Stimulated activated CD4-positive, alpha-beta T cell treated with anti-CD3 and anti-CD28 coated beads, Interleukin-1b, Interleukin-23, amount 100 ng/mL, for 1 hour (primary cell): Measurements from ENCODE around the gene DNAH17.

Experiments used
- DNase-seq, 2 donors: peaks; one replicate each; pipeline ENCODE4 v3.0.0-alpha.2; 2020; ENCODE audit warnings: low read depth in 2 of 2

The DNAH17 gene

DNA sequence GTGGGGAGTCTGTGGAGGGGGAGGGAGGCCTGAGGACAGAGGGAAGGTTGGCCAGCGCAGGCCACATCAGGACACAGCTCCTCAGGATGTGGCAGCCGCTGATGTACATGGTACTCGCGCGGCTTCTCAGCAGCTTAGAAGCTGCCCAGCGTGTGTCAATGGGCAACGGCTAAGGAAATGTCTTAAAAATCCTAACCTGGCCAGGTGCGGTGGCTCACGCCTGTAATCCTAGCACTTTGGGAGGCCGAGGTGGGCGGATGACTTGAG is 145.6 kb downstream of the DNAH17 start:
- DNase-seq = no peak

DNA sequence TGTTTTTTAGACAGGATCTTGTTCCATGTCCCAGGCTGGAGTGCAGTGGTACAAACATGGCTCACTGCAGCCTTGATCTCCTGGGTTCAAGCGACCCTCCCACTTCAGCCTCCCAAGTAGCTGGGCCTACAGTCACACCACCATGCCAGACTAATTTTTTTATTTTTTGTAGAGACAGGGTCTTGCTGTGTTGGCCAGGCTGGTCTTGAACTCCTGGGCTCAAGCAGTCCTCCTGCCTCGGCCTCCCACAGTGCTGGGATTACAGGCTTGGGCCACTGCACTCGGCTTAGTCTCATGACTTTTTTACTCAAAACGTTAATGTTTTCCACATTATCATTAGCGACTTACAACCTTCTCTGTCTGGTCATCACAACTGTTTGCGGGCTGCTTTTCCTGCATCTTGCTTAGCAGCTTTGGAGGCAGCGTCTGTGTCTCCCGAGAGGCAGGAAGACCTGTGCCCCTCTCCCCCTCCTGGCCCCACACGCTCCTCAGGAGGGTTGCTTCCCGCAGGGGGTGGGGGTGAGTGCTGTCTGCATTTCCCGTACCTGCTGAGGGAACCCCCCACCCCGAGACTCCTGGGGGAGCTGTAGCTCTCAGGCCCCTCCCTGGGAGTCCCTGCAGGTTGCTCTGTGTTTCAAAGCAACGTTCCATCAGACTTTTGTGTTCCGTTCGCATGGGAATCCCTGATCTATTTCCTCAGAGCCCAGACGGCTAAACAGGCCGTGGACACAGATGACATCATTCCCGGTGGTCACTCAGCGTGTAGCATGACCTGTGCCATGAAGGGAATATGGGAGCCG is 146.1 kb downstream of the DNAH17 start:
- DNase-seq = no peak

DNA sequence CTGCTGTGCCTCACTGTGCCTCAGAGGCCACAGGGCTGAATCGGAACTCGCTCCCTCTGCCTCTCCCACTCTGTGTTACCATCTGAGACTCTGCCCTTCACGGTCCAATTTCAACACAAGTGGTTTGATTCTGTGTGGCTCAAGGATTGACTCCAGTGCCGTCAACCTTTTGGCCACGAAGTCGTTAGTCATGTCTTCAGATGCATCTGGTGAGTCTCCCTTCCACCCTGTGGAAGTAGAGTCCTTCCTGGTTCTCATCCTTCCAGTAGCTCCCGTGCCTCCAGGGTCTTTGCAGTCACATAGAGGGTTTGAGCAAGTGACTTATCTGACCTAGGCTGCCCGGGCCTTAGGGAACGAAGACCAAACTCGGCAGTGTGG is 147.6 kb downstream of the DNAH17 start:
- DNase-seq = no peak

DNA sequence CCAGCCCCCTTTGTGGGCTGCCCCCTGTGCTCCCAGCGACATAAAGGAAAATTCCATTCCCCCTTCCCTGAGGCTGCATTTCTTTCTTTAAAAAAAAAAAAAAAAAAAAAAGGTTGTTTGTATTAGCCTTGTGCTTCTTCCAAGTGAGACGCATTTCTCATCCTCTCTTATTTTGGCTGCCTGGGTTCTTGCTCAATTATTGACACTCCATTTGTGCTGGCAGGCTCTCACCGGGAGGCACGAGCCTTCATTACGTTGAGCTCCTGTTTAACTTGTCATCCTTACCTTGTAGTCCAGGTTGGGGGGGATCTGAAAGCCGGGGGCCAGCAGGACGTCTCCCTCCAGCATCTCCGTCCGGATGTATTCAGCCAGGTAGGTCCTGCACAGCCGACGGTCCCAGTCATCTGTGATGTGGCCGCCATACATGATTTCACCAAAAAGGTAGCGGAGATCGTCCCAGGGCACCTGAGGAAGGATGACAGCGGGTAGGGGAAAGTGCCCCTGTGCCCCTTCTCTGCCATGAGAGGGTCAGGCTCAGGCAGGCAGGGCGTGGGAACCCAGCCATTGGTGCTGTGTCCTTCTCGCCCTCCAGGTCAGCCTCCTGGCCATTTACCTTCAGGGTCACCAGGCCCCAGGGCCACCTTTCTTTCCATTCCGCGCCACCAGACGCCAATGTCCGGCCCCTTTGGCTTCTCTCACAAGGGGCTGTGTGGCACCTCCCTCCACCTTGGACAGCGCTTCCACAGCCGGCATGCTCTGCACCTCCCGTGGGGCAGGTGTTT is 148.2 kb downstream of the DNAH17 start:
- DNase-seq = no peak

DNA sequence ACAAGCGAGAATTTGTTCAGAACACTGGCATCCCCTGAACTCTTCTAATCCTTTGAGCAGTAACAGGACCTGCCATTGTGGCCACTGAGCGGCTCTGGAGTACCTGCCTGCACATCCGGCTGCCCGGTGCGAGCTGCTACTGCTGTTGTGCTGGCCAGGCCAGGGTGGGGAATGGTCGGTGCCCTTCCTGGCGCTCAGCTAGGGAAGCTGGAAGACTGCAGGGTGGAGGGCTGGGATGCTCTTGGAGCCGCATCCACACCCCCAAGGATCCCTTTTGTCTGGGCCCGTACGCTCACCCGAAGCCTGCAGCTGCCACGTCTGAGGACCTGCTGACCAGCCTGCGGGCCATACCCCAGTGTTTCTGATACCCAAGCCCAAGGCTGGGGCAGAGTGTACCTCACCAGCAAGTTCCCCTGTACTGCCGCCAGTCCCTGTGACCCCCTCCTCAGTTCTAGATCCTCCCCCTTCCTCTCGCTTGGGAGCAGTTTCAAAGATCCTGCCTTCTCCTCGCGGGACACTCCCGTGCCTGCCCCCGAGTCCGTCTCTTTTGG is 149.1 kb downstream of the DNAH17 start:
- no peak for DNase-seq

DNA sequence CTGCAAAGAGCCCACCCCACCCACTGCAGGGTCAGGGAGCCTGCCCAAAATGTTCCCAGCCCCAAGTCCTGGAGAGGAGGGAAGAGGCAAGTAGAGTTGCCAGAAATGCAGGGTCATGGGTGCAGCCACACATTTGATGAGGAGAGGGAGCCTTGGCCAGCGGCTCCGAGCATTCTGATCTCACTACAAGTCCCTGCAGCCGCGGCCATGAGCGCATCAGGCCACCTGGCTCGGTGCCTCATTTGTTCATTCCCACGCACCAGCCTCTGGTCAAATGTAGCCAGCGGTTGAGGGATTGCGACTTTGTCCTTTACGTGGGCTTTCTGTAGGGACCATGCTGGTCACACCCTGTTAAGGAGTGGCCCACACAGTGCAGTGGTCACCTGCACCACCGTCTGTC is 150.1 kb downstream of the DNAH17 start:
- no peak for DNase-seq

DNA sequence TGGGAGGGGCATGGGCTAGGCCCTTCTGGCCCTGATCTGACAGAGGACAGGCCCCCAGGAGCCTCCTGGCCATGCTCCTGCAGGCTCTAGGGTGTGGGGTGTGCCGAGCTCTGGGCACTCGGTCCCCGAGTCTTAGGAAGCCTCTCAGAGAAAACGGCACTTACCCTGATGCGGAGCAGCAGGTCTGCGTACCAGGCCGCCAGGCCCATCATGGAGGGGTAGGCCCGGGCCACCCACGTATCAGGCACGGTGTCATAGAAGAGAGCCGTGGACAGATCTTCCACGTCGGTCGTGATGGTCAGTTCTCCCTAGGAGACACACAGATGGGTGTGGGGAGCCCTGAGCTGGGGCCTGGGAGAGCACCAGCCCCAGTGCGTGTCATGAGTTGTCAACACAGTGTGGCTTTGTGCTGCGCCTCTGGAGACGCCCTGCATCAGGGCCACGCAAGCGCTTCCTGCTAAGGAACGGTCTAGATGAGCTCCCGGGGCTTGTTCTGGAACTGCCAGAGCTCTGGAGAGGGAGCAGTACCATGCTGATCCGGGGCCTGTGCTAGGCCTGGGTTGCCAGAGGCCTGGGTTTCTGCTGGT is 150.8 kb downstream of the DNAH17 start:
- no peak for DNase-seq

DNA sequence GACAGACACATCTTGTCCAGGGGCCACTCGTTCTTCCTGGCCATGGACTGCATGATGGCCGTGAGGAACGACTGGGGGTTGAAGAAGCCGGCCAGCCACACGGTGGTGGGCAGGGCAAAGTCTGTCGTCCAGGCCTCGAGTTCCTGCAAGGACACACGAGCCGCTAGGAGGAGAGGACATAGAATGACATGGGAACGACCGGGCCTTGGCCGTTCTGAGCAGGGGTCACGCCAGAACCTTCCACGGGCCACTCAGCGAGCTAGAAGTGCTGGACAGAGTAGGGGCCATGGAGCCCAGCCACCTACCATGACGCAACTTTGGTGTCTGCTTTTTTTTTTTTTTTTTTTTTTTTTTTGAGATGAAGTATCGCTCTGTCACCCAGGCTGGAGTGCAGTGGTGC is 151.8 kb downstream of the DNAH17 start:
- no peak for DNase-seq

DNA sequence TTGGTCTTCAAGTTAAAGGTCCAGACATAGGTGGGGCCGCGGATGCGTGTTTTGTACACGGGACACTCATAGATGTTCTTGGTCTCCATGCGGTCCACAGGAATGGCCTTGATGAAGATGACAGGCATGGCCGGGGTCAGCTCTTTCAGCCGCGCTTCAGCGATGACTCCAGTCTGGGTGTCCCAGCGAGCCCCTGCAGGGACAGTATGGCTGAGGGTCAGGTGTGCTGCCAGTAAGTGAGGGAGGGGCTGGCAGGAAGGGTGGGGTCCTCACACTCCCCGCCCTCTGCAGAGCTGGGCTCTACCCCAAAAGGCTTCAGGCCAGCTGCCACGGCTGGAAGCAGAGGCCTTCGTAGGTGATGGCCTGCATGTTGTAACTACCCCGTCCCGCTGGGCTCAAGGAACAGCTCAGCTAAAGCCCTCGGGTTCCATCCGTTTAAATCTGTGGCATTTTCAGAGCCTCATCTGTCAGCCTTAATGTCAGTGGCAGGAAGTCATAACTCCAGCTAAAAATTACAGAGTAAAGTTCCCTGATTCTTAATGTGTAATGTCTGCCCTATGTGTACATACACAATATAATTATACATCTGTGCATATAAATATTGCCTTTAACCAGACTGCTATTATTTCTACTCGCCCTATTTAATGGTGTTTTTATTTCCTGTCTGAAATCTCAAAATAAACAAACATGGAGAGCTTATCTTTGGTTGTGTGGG is 153.1 kb downstream of the DNAH17 start:
- DNase-seq = no peak

DNA sequence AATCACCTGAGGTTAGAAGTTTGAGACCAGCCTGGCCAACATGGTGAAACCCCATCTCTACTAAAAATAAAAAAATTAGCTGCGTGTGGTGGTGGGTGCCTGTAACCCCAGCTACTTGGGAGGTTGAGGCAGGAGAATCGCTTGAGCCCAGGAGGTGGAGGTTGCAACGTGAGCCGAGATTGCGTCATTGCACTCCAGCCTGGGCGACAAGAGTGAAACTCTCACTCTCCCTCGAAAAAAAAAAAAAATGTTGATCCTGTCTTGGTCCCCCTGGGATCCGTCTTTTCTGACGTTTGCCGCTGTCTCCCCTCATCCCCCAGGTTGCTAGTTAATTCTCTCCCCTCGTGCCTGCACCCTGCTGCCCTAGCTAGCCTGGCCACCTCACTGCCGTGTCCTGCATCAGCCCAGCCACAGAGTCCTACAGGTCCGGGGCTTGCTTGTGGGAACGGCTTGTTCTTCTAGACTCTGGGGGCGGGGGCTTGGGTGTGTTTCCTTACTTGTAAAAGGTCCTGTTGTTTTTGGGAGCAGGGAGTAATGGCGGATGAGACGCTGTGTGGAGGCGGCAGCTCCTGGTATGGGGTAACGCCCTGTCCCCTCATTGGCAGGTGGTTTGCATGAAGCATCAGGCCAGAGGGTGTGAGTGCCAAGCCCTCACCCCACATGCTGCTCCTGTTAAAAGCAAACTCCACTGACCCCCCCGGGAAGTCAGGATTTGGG is 154.2 kb downstream of the DNAH17 start:
- DNase-seq = no peak

DNA sequence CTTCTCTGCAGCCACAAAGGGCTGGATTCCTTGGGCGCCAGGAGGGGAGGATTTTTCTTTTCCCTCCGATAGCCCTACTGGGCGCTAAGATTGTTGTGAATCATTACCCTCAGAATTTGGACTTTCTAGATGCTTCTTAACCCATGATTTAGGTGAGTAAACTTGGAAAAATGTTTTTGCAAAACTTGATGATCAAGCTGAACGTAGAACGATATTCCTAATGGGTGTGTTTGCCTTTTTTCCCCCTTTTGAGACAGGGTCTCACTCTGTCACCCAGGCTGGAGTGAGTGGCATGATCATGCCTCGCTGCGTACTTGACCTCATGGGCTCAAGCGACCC is 155.0 kb downstream of the DNAH17 start:
- DNase-seq = no peak

DNA sequence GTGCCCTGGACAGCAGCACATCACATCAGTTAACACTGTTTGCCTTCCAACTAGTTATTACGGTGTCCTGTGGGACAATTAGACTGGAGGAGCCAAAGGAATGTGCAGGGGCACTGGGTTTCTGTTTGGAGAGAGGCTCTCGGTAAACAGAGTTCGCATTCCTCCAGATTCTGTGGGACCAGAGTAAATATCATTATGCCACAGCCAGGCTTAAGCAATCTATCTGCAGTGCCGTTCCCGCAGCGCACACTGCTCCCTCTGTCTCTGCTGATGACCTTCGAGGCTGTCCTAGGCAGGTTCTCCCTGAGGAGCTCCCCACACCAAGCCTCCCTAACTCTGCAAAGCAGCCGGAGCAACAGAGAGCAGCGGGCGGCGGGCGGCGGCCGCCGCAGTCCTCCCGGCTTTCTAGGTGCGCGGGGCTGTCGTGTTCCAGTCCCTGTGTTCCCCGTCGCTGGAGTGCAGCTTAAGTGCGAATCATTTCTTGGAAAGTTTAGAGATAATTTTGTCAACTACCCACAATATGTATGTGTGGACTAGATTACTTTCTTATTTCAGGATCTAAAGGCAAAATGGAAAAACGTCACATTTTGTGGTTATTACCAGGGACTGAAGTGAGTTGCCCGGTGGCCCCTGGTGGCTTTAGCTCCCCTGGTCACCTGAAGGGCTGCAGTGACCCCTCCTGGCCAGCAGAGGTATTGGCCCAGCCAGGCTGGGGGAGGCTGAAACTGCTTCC is 155.5 kb downstream of the DNAH17 start:
- peak; percentile 56 to 61 for DNase-seq

DNA sequence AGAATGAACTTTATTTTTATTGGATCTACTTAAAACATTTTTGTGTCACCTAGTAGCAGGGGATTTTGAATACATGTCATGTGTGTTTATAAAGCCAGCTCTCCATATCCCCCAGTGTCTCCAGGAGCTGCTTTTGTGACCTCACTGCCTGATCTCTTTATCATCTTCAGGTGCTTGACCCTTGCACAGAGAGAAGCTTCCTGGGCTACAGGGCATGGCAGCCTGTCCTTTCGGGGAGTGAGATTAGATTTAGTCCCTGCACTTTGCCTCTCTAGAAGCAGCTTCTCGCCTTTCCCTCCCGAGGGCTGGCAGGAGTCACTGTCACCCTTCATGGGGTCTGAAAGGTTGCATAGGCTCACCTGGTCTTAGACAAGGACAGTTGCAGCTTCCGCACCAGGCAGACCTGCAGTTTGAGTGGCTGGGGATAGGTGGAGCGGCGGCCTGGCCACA is 156.1 kb downstream of the DNAH17 start:
- no peak for DNase-seq

DNA sequence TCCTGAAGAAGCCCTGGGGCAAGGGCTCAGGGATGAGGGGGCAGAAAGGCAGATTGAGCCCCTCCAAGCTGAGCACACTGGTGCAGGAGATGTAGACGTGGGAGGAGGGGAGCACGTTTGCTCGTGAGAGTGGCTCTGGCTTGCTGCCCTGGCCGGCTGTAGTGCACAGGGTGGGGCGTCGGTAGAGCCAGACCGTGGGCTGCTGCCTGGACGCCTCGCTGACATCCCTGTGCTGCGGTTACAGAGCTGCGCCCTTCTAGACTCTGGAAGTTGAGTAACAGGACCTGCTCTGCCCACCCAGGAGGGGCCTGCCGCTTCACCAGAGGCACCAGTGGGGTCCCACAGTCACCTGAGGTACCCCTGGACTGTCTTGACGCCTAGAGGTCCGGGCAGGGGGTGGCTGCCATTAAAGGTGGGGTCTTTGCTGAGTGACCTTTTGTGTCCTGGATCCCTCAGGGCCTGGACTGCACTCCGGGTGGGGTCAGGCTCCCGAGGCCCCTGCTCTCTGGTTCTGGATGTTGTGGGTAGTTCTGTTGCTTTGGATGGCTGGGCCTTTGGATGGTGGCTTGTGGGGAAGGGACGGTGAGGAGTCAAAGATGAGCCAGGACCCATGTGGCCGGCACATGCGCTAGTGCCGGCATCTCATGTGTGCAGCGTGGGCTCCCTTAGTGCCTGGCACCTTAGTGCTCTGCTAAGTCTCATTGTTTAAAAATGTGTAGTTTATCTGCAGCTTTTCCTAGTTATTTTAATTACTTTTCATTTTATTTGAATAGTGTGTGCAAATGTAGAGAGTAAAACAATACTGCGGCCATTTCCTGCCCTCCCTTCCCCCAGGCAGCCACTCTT is 157.0 kb downstream of the DNAH17 start:
- no peak for DNase-seq

DNA sequence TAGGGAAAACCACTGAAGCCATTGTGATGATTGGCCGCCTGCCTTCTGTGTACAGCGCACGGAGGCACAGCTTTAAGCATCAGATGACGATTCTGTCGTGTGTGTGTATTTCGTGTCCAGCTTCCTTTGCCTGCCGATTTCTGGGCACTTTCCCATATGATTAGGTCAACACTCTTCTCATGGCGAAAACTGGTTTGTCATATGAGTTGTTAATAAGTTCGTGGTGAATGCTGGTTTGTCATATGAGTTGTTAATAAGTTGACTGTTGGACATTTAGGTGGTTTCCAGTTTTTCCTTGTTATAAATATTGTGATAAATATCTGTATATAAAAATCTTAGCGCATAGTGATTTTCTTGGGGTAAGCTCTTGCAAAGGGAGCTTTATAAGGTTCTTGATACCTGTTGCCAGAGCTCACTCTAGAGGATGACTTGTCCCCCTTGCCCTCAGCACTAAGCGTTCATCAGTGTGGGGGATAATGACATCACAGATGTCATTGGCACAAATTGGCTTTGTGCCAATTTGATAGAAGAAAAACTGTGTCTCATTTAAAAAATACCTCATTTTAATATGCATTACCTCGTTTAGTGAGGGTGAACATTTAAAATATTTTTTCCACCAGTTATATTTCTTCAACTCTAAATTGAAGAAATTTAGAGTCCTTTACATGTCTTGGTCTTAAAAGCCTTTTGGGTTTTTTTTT is 158.7 kb downstream of the DNAH17 start:
- no peak for DNase-seq

DNA sequence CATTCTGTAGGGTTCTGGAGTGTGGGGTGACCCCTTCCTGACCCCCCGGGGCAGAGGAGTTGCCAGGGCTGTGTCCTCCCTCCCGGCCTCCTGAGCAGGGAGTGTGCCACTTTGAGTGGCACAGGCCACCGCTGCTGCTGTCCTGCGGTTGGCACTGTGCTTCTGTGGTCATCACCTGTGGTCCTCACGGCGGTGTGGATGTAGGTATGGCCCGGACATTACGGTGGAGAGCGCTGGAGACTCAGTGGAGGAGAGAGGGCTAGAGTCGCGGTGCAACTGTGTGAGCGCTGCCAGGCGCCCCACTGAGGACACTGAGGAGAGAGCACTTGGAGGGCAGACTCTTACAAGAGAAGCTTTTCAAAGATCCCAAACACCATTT is 159.7 kb downstream of the DNAH17 start:
- DNase-seq = no peak

DNA sequence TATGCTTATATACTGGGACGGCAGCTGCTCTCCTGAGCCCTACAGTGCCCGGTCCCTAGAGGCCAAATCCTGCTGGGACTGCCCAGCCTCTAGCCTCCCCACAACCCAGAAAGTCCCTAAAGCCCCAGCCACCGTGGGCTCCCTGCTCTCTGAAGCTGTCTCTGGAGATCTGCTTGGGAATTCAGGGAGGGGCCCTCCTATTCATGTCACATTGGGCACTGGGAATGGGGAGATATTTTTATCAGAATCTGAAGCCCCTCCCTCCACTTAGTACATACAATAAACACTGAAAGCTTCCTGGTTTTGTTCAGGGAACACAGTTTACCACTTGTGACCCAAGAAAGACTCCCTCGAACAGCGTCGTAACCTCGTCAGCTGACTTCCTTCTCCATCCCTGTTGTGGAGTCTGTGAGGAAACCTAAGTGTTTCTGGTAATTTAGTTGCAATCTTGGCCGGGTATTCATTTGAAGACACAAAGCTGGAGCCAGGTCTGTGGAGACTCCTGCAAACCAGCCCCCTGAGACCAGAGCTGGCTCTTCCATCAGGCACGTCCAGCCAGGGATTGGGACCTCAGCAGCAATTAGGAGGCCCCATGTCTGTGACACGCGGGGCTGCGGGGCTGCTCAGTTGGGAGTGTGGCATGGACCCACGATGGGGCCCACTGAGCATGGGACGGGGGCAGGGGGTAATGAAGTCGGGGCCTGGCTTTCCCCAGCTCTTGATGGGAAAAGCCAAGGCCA is 160.2 kb downstream of the DNAH17 start:
- no peak for DNase-seq

DNA sequence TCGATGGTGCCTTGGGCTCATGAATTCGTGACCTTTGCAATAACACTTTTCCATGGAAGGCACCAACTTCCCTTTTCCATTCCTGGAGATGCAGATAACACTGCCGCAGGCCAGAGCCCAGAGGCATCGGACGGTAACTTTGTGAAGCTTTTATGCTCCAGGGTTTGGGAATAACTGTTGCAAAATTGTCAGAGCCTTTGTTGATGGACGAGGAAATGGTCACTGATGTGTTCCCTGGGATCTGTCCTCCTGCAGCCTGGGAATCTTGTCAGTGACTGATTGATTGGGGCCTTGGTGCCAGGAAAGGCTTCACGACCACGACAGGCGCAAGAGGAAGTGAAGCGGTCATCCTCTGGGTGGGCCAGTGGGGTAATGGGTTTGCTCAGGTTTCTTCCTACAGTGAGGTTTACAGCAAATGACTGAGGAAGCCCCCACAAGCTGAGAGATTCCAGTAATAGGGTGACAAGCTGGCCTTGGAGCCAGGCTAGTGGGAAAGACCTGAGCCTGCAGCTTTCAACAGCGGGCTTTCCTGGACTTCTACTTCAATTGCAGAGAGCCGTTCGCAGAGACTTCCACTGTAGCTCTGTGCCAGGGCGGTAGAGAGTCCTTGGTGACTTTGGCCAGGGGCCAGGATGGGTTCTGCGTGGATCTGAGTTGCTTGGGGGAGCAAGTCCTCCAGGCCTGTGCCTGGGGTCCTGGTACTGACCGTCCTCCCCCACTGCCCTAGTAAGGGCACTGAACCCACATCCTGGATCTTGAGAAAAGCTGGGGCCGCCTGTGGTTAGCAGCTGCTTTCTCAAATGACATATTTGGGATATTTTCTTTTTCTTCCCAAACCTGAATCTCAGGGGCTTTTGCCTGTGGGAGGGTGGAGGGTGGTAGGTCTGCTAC is 161.1 kb downstream of the DNAH17 start:
- DNase-seq = no peak
